HG03457 (cell line): ENCODE measurements around the gene OR2T27.
A peak's percentile ranks its signal among the peaks of the same experiment; 100 is the strongest.
"Not testable (repeated sequence)": the region's sequence is repeated elsewhere in the genome, so short reads cannot be mapped to it uniquely, and the experiment has no call there.

Experiments used
- ATAC-seq: cut with Tn5 transposase; IDR thresholded peaks from one replicate; pipeline ENCODE4 v1.9.1; 2021; ENCODE audit warnings: moderate number of reproducible peaks; ENCODE audit not compliant: unreplicated experiment

Gene OR2T27, protein sequence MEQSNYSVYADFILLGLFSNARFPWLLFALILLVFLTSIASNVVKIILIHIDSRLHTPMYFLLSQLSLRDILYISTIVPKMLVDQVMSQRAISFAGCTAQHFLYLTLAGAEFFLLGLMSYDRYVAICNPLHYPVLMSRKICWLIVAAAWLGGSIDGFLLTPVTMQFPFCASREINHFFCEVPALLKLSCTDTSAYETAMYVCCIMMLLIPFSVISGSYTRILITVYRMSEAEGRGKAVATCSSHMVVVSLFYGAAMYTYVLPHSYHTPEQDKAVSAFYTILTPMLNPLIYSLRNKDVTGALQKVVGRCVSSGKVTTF

DNA sequence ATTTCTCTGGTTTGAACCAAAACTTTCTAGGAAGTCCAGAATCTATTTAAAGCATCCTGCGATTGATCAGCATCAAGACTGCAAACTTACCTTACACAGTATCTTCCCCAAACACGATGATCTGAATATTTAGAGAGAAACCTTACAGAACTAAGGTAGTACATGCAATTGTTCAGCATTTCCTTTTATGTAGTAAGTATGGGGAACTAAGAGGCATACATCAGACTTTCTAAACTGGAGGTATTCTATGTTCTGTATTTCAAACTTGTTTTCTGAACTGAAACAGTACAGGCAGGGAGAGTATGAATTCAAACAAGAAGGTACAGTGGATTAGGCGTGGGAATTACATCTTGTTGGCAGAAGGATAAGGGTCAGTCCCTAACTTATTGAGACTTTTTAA, at the start of gene OR2T27:
Gene OR2T27, minus strand, starts transcription at position 175 of the 400 bp plus-strand sequence. CDS start 4,644 bp downstream, outside the sequence.
- ATAC-seq = not testable (repeated sequence)

DNA sequence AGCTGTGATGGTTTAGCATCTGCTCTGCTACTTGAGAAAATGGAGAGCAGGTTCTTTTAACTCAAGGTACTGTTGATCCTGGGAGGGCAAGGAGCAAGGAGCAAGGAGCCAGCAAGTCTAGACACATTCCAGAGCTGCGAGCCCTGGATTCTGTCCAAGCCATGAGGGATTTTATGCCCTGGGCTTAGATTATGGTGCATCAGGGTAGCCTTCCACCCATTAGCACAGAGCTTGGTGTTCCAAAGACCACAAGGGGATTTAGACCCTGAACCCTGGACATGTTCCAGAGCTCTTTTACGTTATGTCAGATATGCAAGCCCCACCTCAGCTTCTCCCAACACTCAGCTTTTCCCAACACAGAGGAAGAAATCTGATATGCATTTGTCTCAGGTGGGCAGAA, 49.3 kb upstream of the OR2T27 start:
- no peak for ATAC-seq

DNA sequence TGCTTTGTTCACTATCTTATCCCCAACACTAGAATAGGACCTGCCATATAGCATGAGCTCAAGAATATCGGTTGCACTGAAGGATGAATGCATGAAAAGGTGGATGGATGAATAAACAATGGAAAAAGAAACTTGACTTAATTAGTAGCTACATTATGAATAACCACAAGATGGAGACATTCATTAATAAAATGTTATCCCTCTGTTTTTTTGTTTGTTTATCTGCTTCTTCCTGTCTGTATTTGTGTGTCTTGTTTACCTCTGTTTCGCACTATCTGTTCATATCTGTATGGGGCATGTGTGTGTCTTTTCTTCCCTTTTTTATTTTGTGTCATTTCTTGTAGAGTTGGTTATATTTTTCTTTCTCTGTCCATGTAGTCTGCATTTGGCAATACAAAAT, 48.3 kb upstream of the OR2T27 start:
- no peak for ATAC-seq

DNA sequence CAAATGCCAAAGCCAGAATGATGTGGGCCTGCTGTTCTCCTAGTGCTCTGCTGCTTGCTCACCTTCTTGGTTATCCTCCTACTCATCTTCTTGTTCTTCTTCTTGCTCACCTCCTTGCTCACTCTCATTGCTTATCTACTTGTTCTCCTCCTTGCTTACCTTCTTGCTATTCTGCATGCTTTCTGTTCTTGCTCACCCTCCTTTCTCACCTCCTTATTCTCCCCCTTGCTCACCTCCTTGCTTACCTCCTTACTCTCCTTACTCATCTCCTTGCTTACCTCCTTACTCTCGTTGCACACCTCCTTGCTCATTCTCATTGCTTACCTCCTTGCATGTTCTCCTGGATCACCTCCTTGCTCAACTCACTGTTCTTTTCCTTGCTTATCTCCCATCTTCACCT, 47.4 kb upstream of the OR2T27 start, which contains the start of gene OR14I1:
Gene OR14I1, minus strand, starts transcription at position 53 of the 400 bp plus-strand sequence.
- no peak for ATAC-seq

DNA sequence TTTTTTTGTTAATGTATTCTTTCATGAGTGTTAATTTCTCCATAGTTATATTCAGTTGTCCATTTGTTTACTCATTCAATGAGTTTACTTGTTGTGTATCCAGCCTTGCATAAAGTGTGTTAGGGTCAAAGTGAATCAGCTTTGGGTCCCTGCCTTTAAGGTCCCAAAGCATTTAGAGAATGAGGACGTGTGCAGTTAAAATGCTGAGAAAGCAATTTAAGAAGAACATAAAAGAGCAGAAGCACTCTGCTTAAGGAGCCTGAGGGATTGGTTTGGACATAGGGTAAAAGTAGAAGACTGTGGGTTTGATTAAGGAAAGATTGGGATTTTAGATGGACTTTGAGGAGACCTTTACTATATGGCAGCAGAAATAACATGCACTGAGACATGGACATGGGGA, 43.8 kb upstream of the OR2T27 start:
- no peak for ATAC-seq

DNA sequence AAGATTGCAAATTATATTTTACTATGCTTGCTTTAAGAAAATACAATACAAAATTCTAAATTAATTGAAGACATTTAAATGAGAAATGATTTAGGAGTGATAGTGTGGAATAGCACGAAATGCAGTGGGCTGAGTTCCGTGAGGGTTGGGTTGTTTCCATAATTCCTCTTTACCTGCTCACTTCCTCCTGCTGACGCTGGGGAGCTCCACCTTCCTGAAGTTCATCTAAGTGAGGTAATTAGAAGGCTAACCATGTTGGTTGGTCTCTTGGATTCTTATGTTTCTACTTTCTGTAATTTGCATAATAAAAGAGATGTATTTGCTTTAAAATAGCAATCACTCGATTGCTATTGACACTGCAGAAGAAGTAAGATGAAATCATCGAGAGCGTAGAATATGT, 42.6 kb upstream of the OR2T27 start:
- no peak for ATAC-seq

DNA sequence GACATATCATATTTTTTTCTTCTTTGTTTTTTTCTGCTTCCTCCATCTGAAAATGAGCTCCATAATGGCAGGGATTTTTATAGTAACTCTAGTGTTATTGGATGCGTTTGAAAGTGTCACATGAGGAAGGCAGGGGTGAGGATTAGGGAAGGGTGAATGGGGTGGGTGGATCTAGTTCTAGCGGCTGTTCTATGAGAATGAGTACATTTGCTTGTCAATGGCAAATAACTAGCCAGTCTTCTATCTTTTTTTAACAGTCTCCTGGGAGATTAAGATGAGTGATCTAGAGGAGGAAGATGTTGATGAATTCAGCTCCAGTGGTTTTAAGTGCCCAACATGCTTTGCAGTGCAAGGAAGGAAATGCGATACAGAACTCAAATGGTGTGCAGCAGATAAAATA, 41.4 kb upstream of the OR2T27 start:
- ATAC-seq = no peak

DNA sequence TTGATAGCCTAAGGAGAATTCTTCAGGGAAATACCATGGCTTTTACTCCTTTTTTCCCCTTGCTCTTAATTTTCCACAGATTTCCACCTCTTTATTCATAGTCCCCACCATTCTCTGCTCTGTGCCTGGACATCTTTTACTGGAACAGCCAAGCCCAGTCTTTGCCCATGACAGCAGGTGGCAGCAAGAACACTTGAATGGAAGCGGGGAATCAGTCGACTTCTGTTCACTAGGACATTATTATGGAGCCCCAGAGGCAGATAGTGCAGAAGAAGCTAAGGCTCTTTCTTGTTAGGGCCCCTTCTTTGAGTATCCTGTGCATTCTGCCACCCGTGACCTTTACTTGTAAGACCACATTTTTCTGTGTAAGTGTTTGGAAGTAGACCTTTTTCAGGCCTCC, 40.9 kb upstream of the OR2T27 start:
- ATAC-seq = no peak

DNA sequence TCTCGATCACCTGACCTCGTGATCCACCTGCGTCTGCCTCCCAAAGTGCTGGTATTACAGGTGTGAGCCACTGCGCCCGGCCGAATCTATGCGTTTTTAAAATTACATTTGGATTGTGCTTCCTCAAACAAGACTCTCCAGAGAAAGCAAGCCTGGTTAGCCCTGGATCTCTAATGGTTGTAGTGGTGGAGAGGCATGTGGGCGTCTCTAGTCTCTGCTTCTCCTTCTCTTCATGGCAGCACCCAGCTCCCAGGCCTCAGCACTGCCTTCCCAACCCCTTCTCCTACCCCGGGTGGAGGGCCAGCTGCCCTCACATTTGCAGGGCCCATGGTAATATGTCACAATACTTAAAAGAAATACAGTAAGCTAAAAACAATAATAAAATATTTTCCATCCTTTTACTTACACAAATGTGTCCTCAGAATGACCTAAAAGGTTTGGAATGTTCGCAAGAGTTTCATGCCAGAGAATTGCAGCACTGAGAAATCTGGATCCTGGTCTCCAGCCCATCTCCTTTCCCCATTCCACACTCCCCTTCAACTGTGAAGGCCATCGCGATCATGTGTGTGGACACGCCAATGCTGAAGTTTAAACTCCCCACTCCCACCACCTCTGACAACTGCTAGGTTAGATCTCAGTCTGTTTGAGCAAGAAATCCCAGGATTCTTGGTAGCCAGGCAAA, 40.3 kb upstream of the OR2T27 start:
- ATAC-seq = no peak

DNA sequence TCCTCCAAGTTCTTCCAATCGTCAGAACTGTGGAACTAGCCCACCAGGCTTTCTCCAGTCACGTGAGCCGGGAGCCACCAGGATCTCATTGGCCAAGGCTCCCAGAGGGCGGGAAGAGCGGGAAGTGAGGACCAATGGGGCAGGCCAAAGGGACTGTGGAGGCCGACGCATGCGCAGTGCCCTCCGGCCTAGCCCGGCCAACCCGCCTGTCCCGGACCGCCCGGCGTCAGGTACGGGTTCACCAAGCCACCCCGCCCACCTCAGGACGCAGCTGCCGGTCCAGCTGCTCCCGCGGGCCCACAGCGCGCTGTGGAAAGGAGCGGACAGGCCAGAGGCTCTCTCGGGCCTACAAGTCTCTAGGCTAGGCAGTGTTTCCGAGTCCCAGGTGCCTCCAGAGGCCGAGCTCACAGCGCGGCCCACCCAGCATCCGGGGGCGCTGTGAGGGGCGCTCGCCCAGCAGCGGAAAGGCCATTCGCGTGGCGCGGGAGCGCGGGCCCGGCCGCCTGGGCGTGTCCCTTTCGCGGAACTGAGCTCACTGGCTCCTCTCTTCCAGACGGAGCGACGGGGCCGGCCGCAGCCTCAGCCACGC, 36.3 kb upstream of the OR2T27 start:
- no peak for ATAC-seq

DNA sequence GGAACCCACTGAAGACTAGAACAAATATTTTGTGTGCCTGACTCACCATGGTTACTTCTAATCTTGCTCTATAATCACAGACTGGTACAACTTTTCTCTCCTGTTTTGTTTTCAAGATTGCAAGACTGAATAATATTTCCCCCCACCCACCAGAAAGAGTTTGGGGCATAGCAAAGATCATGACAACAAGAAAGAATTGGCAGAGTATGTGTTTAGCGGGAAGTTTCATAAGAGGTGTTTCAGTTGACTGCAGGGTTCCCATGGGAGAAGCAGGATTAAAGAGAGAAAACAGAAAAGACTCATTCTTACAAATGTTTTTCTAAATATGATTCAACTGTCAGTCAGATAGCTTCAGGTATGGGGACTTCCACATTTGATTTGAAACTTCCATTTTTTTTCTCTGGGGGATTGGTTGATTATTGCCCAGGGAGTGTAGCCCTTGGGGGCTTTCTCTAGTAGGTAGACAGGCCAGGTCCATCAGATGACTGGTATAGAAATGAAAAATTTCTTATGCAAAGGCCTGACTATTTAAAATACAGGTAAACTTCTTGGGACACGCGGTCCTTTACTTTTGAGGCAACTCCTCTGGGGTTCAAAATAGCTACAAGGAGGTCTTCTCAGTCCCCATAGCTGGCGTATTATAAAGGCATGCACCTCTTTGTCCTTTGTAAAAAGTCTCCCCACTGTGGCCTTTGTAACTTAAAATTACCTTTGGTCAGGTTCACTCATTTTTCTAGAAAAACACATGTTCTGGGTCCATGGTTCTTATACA, 33.4 kb upstream of the OR2T27 start:
- ATAC-seq = peak; percentile 64

DNA sequence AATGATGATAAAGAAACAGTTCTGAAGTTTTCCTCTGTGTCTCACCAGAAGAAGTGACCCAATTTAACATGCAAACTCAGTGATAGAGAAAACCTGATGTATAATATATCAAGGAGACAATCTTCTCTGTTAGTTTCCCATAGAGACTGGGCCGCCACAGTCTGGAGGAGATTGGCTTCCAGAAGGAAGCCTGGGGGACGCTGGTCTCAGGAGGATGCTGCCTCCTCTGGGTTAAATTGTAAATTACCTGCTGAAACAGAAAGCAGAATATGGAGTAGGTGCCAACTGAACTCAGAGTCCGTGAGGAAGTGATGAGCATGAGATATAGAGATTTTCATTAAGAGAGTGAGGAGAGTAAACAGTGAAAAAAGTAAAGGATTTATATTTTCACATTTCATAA, 31.5 kb upstream of the OR2T27 start:
- peak; percentile 74 for ATAC-seq

DNA sequence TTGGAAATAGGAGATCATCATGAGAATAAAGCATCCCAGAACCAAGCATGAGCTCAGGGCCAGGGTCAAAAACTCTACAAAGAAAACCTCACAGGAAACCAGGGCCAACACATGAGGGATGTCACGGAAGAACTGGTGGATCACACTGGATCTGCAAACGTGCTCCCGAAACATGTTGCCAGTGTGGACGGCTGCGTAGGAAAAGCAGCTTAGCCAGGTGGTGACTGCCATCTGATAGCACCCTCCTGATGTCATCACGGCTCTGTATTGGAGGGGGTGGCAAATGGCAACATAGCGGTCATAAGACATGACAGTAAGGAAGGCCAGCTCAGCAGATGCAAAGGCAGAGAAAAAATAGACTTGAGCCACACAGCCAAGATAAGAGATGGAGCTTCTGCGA, 26.3 kb upstream of the OR2T27 start:
- ATAC-seq = no peak

DNA sequence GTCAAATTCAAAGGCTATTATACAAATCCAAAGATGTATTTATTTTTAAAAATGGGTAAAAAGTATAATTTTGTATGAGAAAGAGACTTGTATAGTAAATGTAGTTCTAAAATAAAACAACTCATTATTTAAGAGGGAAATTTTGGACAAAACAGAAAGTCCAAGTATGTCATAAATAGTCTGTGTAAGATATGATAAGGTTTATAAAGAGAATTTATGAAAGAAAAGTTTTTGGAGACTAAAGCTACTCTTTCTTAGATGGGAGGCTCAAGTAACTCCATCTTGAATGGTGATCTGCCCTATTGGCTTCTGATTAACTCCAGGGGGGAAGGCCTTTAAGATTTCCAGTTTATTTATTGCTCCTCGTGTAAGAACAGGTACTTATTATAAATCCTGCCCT, 14.7 kb upstream of the OR2T27 start:
- ATAC-seq = no peak

DNA sequence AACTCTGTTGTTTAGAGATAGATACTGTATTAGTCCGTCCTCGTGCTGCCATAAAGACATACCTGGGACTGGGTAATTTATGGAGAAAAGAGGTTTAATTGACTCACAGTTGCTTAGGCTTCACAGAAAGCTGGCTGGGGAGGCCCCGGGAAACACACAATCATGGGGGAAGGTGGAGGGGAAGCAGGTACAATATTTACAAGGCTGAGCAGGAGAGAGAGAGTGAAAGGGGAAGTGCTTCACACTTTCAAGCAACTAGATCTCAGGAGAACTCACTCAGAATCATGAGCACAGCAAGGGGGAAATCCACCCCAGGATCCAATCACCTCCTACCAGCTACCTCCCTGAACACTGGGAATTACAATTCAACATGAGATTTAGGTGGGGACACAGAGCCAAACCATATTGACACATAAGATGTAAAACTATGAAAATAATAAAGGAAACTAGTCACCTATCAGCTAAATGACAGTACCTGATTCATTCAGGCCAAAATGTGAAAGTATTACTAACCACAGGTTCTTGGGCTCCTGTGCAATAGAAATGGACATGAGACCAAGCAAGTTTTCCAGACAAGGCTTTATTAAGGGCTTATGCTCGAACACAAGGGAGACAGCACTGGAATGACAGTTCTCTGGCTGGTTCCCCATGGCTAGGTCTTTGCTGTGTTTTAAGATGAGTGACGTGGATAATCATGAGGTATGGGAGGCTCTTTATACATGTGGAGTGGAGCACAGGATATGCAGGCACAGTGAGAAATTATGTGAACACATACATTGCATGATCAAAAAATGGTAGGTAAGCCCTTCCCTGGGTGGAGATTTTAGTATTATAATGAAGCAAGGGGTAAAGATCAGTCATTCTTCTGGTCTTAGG, 8.4 kb upstream of the OR2T27 start:
- peak; percentile 93 for ATAC-seq

DNA sequence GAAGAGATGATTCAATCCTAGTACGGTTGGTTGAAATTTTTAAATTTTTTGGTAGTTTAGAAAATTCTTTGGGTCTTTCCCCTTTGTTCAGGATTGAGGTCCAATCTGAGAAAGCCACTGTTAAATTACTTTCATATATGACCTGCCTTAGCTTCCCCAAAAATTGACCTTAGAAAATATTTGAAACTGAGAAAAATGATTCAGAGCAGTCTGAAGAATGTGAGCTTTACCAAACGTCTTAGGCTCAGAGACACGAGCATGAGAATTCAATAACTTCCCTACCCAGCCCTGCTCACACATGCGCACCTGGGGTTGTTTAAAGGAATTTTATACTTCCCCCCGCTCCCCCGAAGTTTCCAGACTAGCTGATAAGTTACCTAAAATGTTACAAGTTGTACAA, 1.5 kb upstream of the OR2T27 start:
- not testable (repeated sequence) for ATAC-seq

DNA sequence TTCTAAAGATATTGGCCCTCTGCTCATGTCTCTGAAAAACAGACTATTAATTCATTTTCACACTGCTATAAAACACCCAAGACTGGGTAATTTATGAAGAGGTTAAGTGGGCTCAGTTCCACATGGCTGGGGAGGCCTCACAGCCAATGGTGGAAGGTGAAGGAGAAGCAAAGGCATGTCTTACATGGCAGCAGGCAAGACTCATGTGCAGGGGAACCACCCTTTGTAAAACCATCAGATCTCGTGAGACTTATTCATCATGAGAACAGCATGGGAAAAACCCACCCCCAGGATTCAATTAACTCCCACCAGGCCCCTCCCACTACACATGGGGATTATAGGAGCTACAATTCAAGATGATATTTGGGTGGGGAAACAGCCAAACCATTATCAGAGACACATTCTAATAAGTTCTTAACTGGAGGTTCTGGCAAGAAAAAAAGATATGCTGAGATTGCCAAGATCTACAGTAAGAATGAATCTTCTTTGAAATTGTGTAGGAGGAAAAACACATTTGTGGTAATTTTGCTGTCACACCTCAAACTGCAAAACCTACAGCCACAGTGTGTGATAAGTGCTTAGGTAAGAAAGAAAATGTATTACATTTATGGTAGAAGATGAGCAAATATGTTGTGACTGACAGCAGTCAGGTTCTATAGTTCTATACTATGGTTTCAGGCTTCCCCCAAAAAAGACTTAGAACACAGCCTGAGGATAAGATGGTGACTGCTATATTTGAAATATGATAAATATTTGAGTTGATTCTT, 6.4 kb downstream of the OR2T27 start:
- ATAC-seq = not testable (repeated sequence)

DNA sequence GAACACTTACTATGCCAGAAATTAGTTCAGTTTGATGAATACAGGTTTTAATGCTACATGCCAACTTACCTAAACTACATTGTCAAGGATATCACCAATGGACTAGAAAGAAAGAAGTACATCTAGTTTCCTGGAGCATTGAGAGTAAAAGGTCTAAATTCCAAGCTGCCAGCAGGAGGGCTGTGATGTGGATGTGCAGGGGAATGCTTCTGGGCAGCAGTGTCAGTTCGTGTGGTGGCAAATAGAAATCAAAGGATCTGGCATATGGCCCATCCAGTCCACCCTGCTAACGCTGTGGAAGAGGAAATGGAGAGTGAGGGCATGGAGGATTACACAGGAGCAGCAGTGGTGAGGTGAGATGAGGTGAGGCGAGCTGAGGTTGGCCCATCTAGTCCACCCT, 10.2 kb downstream of the OR2T27 start, which contains the start of gene OR2T35:
Gene OR2T35, minus strand, starts transcription at position 101 of the 400 bp plus-strand sequence. CDS start 6,020 bp downstream, outside the sequence.
- not testable (repeated sequence) for ATAC-seq

DNA sequence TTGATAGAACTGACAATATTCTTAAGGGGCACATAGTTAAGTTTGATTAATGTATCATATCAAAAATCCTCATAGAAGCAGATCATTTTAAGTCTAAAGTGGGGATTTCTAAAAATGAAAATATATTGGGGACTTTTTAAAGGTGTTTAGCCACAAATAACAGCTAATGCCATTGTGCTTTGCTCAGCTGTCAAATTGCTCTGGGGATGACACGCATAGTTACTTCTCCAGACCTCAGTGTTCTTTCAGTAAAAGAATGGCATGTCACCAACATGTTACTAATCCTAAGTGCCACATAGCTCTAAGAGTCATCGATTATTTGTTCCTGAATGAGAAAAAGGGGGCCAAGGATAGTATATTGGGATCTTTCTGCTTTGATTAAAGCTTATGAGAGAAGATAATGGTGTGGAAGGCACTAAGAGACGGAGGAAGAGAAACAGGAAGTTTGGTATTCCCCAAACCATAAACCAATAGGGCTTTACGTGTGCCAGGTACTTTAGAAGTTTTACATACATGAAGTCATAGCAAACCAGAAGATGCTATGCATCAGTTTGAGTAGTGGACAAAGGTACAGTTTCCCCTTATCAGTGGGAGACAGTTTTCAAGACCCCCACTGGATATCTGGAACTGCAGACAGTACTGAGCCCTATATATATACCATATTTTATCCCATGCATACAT, 12.2 kb downstream of the OR2T27 start:
- ATAC-seq = peak; percentile 72
